ENCODE data around the gene UBE2O. TPM values are rescaled to one million over a fixed set of nuclear protein-coding genes. Genes with fewer than 3 reads are reported as not detected.

UBE2O gene
- total and polyA plus RNA-seq, 4 donors = 3.3 to 71.5 (median 9.2) TPM

GRCh38 chr17:76441686-76442340 lies 11.1 kb downstream of the UBE2O start:
- H3K9ac ChIP-seq (ENCODE audit: low read depth in 1 of 2, low read length in 2 of 2) = no peak overlapping the region
- H3K27ac ChIP-seq (ENCODE audit: low read depth in 1 of 2, low read length in 2 of 2) = no peak overlapping the region
- no peaks in the 10 kb centered on the region for H3K36me3 ChIP-seq (ENCODE audit: control insufficient read depth in 4 of 4, insufficient read depth in 3 of 4, low read depth in 1 of 4, low read length in 3 of 4)
- peaks cover 0 to 3% (median 0%) of the 10 kb centered on the region in 4 donors for H3K4me1 ChIP-seq (ENCODE audit: control insufficient read depth in 4 of 4, insufficient read depth in 4 of 4, low read length in 3 of 4)
- H3K9me3 ChIP-seq (ENCODE audit: control insufficient read depth in 4 of 4, low read length in 3 of 4) = no peaks in the 10 kb centered on the region
- TF ChIP-seq FOXA1 (IDR thresholded peaks at IDR 0.05) = no peak
- no peak for TF ChIP-seq TAF1 (conservative IDR thresholded peaks at IDR 0.05)
- no peak for TF ChIP-seq ATF3 (IDR thresholded peaks at IDR 0.05)
- TF ChIP-seq JUND (IDR thresholded peaks at IDR 0.05) = no peak
- no peak for TF ChIP-seq CTCF (IDR thresholded peaks at IDR 0.05; ENCODE audit: low read depth, low read length, missing input control)
- no peak for TF ChIP-seq NR2F2 (IDR thresholded peaks at IDR 0.05)
- TF ChIP-seq MAX (IDR thresholded peaks at IDR 0.05) = no peak
- no peak for TF ChIP-seq SP1 (IDR thresholded peaks at IDR 0.05)
- no peak for TF ChIP-seq ZBTB33 (IDR thresholded peaks at IDR 0.05)
- TF ChIP-seq FOXA2 (IDR thresholded peaks at IDR 0.05) = no peak
- no peak for TF ChIP-seq YY1 (IDR thresholded peaks at IDR 0.05)
- TF ChIP-seq EGR1 (IDR thresholded peaks at IDR 0.05; ENCODE audit: low read depth in 2 of 2) = no peak
- no peak for TF ChIP-seq REST (IDR thresholded peaks at IDR 0.05)
- TF ChIP-seq RXRA (IDR thresholded peaks at IDR 0.05) = no peak
- TF ChIP-seq GABPA (IDR thresholded peaks at IDR 0.05 in 1 of 2, conservative IDR thresholded peaks at IDR 0.05 in 1 of 2) = no peak
- no peak for TF ChIP-seq HNF4A (conservative IDR thresholded peaks at IDR 0.05)
- TF ChIP-seq RAD21 (IDR thresholded peaks at IDR 0.05) = no peak
- TF ChIP-seq HNF4G (IDR thresholded peaks at IDR 0.05) = no peak
- H3K27me3 ChIP-seq (ENCODE audit: control insufficient read depth in 4 of 4, insufficient read depth in 4 of 4, low read length in 3 of 4) = no peaks in the 10 kb centered on the region
- 90% methylated on average over 13 of the region's 13 CpGs for WGBS
- DNase-seq (ENCODE audit: low spot score) = peak; percentile 61
- no peak overlapping the region for H3K4me3 ChIP-seq (ENCODE audit: low read depth in 1 of 3, low read length in 3 of 3)

Measured in liver (tissue), 9 donors.